ENCODE data around the gene RABAC1. TPM values are rescaled to one million over a fixed set of nuclear protein-coding genes. Genes with fewer than 3 reads are reported as not detected.

RABAC1 gene
- total and polyA plus RNA-seq, 5 donors from 2014 or later, result 94.0 to 261 (median 222) TPM

GRCh38 chr19:41968751-41969595 is 9.9 kb upstream of the RABAC1 start:
- no peaks in the 10 kb centered on the region for H3K36me3 ChIP-seq (ENCODE audit: control insufficient read depth, insufficient read depth, low read length)
- Mint-ChIP-seq H3K27me3 (no peaks in the 10 kb centered on the region), H3K4me1 (no peaks in the 10 kb centered on the region), H3K36me3 (peaks cover 11% of the 10 kb centered on the region), H3K27ac (no peak overlapping the region), H3K9me3 (peaks cover 0 to 1% (median 0%) of the 10 kb centered on the region in 7 donors), H3K4me3 (no peak overlapping the region)
- no peaks in the 10 kb centered on the region for H3K4me1 ChIP-seq (ENCODE audit: control insufficient read depth, insufficient read depth, low read length, poor library complexity, severe bottlenecking)
- no peak overlapping the region for H3K27ac ChIP-seq (ENCODE audit: insufficient read depth, low read length, poor library complexity, severe bottlenecking)
- H3K4me3 ChIP-seq (ENCODE audit: low read depth, low read length), result no peak overlapping the region
- no peak for DNase-seq
- no peaks in the 10 kb centered on the region for H3K9me3 ChIP-seq (ENCODE audit: control insufficient read depth in 2 of 2, low read length in 2 of 2)
- H3K27me3 ChIP-seq (ENCODE audit: control insufficient read depth, insufficient read depth, low read length), result no peaks in the 10 kb centered on the region
- no peak for ATAC-seq (ENCODE audit: low read depth in 2 of 2)

GRCh38 chr19:41967054-41967783 is 8.1 kb upstream of the RABAC1 start:
- Histone ChIP-seq H3K9me3 (ENCODE audit: control insufficient read depth in 2 of 2, low read length in 2 of 2) (no peaks in the 10 kb centered on the region), H3K27ac (ENCODE audit: insufficient read depth, low read length, poor library complexity, severe bottlenecking) (no peak overlapping the region), H3K27me3 (ENCODE audit: control insufficient read depth, insufficient read depth, low read length) (no peaks in the 10 kb centered on the region), H3K4me1 (ENCODE audit: control insufficient read depth, insufficient read depth, low read length, poor library complexity, severe bottlenecking) (no peaks in the 10 kb centered on the region), H3K4me3 (ENCODE audit: low read depth, low read length) (no peak overlapping the region), H3K36me3 (ENCODE audit: control insufficient read depth, insufficient read depth, low read length) (no peaks in the 10 kb centered on the region)
- peaks cover 0 to 1% (median 0%) of the 10 kb centered on the region in 7 donors for H3K9me3 Mint-ChIP-seq
- DNase-seq (no peak), ATAC-seq (ENCODE audit: low read depth in 2 of 2) (no peak)
- peaks cover 11% of the 10 kb centered on the region for H3K36me3 Mint-ChIP-seq
- no peak overlapping the region for H3K27ac Mint-ChIP-seq
- no peaks in the 10 kb centered on the region for H3K4me1 Mint-ChIP-seq
- H3K27me3 Mint-ChIP-seq, result no peaks in the 10 kb centered on the region
- no peak overlapping the region for H3K4me3 Mint-ChIP-seq

GRCh38 chr19:41965106-41965505 is 6.0 kb upstream of the RABAC1 start:
- Mint-ChIP-seq H3K9me3 (peaks cover 0 to 1% (median 0%) of the 10 kb centered on the region in 7 donors), H3K4me3 (no peak overlapping the region), H3K4me1 (no peaks in the 10 kb centered on the region), H3K36me3 (peaks cover 11% of the 10 kb centered on the region), H3K27me3 (no peaks in the 10 kb centered on the region), H3K27ac (no peak overlapping the region)
- Histone ChIP-seq H3K36me3 (ENCODE audit: control insufficient read depth, insufficient read depth, low read length) (no peaks in the 10 kb centered on the region), H3K27me3 (ENCODE audit: control insufficient read depth, insufficient read depth, low read length) (no peaks in the 10 kb centered on the region), H3K4me3 (ENCODE audit: low read depth, low read length) (no peak overlapping the region), H3K9me3 (ENCODE audit: control insufficient read depth in 2 of 2, low read length in 2 of 2) (no peaks in the 10 kb centered on the region), H3K27ac (ENCODE audit: insufficient read depth, low read length, poor library complexity, severe bottlenecking) (no peak overlapping the region), H3K4me1 (ENCODE audit: control insufficient read depth, insufficient read depth, low read length, poor library complexity, severe bottlenecking) (no peaks in the 10 kb centered on the region)
- ATAC-seq (ENCODE audit: low read depth in 2 of 2) (no peak), DNase-seq (no peak)

GRCh38 chr19:41960973-41961372 is 1.9 kb upstream of the RABAC1 start:
- Histone ChIP-seq H3K4me1 (ENCODE audit: control insufficient read depth, insufficient read depth, low read length, poor library complexity, severe bottlenecking) (peaks cover 15% of the 10 kb centered on the region), H3K4me3 (ENCODE audit: low read depth, low read length) (no peak overlapping the region), H3K9me3 (ENCODE audit: control insufficient read depth in 2 of 2, low read length in 2 of 2) (no peaks in the 10 kb centered on the region), H3K27me3 (ENCODE audit: control insufficient read depth, insufficient read depth, low read length) (no peaks in the 10 kb centered on the region), H3K36me3 (ENCODE audit: control insufficient read depth, insufficient read depth, low read length) (no peaks in the 10 kb centered on the region), H3K27ac (ENCODE audit: insufficient read depth, low read length, poor library complexity, severe bottlenecking) (no peak overlapping the region)
- ATAC-seq (ENCODE audit: low read depth in 2 of 2) (no peak), DNase-seq (no peak)
- Mint-ChIP-seq H3K27ac (no peak overlapping the region), H3K36me3 (peaks cover 6% of the 10 kb centered on the region), H3K9me3 (no peaks in the 10 kb centered on the region), H3K4me1 (peaks cover 5 to 23% (median 12%) of the 10 kb centered on the region in 4 donors), H3K27me3 (no peaks in the 10 kb centered on the region), H3K4me3 (peak overlapping the region in 3 of 4 donors; percentile 37 to 78 (median 47))

- DNase-seq (peak; percentile 76 to 85 (median 81)), ATAC-seq (ENCODE audit: low read depth in 2 of 2) (peak; percentile 46 to 59)
- Histone ChIP-seq H3K36me3 (ENCODE audit: control insufficient read depth, insufficient read depth, low read length) (no peaks in the 10 kb centered on the region), H3K9me3 (ENCODE audit: control insufficient read depth in 2 of 2, low read length in 2 of 2) (no peaks in the 10 kb centered on the region), H3K4me1 (ENCODE audit: control insufficient read depth, insufficient read depth, low read length, poor library complexity, severe bottlenecking) (peaks cover 15% of the 10 kb centered on the region), H3K4me3 (ENCODE audit: low read depth, low read length) (peak overlapping the region; percentile 51), H3K27ac (ENCODE audit: insufficient read depth, low read length, poor library complexity, severe bottlenecking) (peak overlapping the region; percentile 81), H3K27me3 (ENCODE audit: control insufficient read depth, insufficient read depth, low read length) (no peaks in the 10 kb centered on the region)
- Mint-ChIP-seq H3K4me1 (peaks cover 5 to 23% (median 12%) of the 10 kb centered on the region in 4 donors), H3K36me3 (peaks cover 6% of the 10 kb centered on the region), H3K4me3 (peak overlapping the region; percentile 85 to 95 (median 92)), H3K27me3 (no peaks in the 10 kb centered on the region), H3K9me3 (no peaks in the 10 kb centered on the region), H3K27ac (peak overlapping the region; percentile 56 to 92 (median 82))
Observed at GRCh38 chr19:41958367-41959055, 610 bp downstream of the RABAC1 start.

- Histone ChIP-seq H3K27ac (ENCODE audit: insufficient read depth, low read length, poor library complexity, severe bottlenecking) (peak overlapping the region; percentile 81), H3K36me3 (ENCODE audit: control insufficient read depth, insufficient read depth, low read length) (no peaks in the 10 kb centered on the region), H3K27me3 (ENCODE audit: control insufficient read depth, insufficient read depth, low read length) (no peaks in the 10 kb centered on the region), H3K4me1 (ENCODE audit: control insufficient read depth, insufficient read depth, low read length, poor library complexity, severe bottlenecking) (peaks cover 15% of the 10 kb centered on the region), H3K4me3 (ENCODE audit: low read depth, low read length) (peak overlapping the region; percentile 51), H3K9me3 (ENCODE audit: control insufficient read depth in 2 of 2, low read length in 2 of 2) (no peaks in the 10 kb centered on the region)
- peak overlapping the region; percentile 85 to 95 (median 92) for H3K4me3 Mint-ChIP-seq
- no peaks in the 10 kb centered on the region for H3K9me3 Mint-ChIP-seq
- no peaks in the 10 kb centered on the region for H3K27me3 Mint-ChIP-seq
- no peak for ATAC-seq (ENCODE audit: low read depth in 2 of 2)
- H3K4me1 Mint-ChIP-seq, result peaks cover 5 to 23% (median 12%) of the 10 kb centered on the region in 4 donors
- DNase-seq, result peak in 2 of 3 donors; percentile 33 to 64
- peak overlapping the region; percentile 69 to 90 (median 82) for H3K27ac Mint-ChIP-seq
- peaks cover 6% of the 10 kb centered on the region for H3K36me3 Mint-ChIP-seq
Observed at GRCh38 chr19:41957838-41958366, 1.2 kb downstream of the RABAC1 start.

GRCh38 chr19:41957161-41957837 is 1.8 kb downstream of the RABAC1 start:
- peak overlapping the region; percentile 85 to 95 (median 92) for H3K4me3 Mint-ChIP-seq
- no peaks in the 10 kb centered on the region for H3K27me3 ChIP-seq (ENCODE audit: control insufficient read depth, insufficient read depth, low read length)
- no peaks in the 10 kb centered on the region for H3K9me3 ChIP-seq (ENCODE audit: control insufficient read depth in 2 of 2, low read length in 2 of 2)
- H3K9me3 Mint-ChIP-seq, result no peaks in the 10 kb centered on the region
- H3K27ac Mint-ChIP-seq, result peak overlapping the region in 2 of 3 donors; percentile 69 to 82
- no peak for DNase-seq
- no peak overlapping the region for H3K27ac ChIP-seq (ENCODE audit: insufficient read depth, low read length, poor library complexity, severe bottlenecking)
- no peaks in the 10 kb centered on the region for H3K36me3 ChIP-seq (ENCODE audit: control insufficient read depth, insufficient read depth, low read length)
- peaks cover 6% of the 10 kb centered on the region for H3K36me3 Mint-ChIP-seq
- H3K4me3 ChIP-seq (ENCODE audit: low read depth, low read length), result no peak overlapping the region
- H3K4me1 ChIP-seq (ENCODE audit: control insufficient read depth, insufficient read depth, low read length, poor library complexity, severe bottlenecking), result peaks cover 15% of the 10 kb centered on the region
- ATAC-seq (ENCODE audit: low read depth in 2 of 2), result no peak
- no peaks in the 10 kb centered on the region for H3K27me3 Mint-ChIP-seq
- peaks cover 5 to 23% (median 12%) of the 10 kb centered on the region in 4 donors for H3K4me1 Mint-ChIP-seq

Measured in CD4-positive, CD25-positive, alpha-beta regulatory T cell (primary cell).